22Rv1 (cell line): ENCODE results near the gene PRPF18.

Experiments used
- CTCF ChIP-seq: fragments of 450-650 bp; IDR thresholded peaks from 2 replicates; pipeline ENCODE4 v1.5.1; 2017; ENCODE audit warnings: mild to moderate bottlenecking
- ZFX ChIP-seq: fragments of 450-650 bp; IDR thresholded peaks from 2 replicates; pipeline ENCODE4 v1.6.1; 2017; ENCODE audit warnings: antibody characterized with exemption, borderline replicate concordance

- TF ChIP-seq CTCF, result peak; percentile 93
- TF ChIP-seq ZFX, result no peak
Observed at GRCh38 chr10:13659887-13660550, 73.3 kb downstream of the PRPF18 start.
